Parathyroid adenoma (tissue), 2 donors: ENCODE data around the gene PROS1.

ENCODE experiments used
- H2AFZ ChIP-seq: fragments of 300-600 bp; sonication (generic); one replicate; pipeline ENCODE4 v1.7.0; 2017; ENCODE audit warnings: antibody characterized with exemption, mild to moderate bottlenecking
- H3K27ac ChIP-seq: fragments of 300-600 bp; sonication (generic); one replicate; pipeline ENCODE4 v1.7.0; 2017
- H3K27me3 ChIP-seq: fragments of 300-600 bp; sonication (generic); one replicate; pipeline ENCODE4 v1.7.0; 2017; ENCODE audit warnings: low read length; ENCODE audit not compliant: control insufficient read depth, insufficient read depth
- H3K36me3 ChIP-seq: fragments of 300-600 bp; sonication (generic); one replicate; pipeline ENCODE4 v1.7.0; 2017; ENCODE audit warnings: low read length; ENCODE audit not compliant: control insufficient read depth, insufficient read depth
- H3K4me1 ChIP-seq: fragments of 300-600 bp; sonication (generic); one replicate; pipeline ENCODE4 v1.7.0; 2017; ENCODE audit warnings: control low read depth
- H3K4me2 ChIP-seq: fragments of 300-600 bp; sonication (generic); one replicate; pipeline ENCODE4 v1.7.0; 2017; ENCODE audit warnings: low read length
- H3K4me3 ChIP-seq: fragments of 300-600 bp; sonication (generic); one replicate; pipeline ENCODE4 v1.7.0; 2017; ENCODE audit warnings: low read depth, low read length
- H3K79me2 ChIP-seq: fragments of 300-600 bp; sonication (generic); one replicate; pipeline ENCODE4 v1.7.0; 2017; ENCODE audit warnings: control low read depth
- H3K9ac ChIP-seq: fragments of 300-600 bp; sonication (generic); one replicate; pipeline ENCODE4 v1.7.0; 2017; ENCODE audit warnings: mild to moderate bottlenecking
- H3K9me3 ChIP-seq: fragments of 300-600 bp; sonication (generic); one replicate; pipeline ENCODE4 v1.7.0; 2017; ENCODE audit warnings: low read length; ENCODE audit not compliant: control insufficient read depth
- CTCF ChIP-seq: fragments of 300-600 bp; sonication (generic); IDR thresholded peaks from one replicate; pipeline ENCODE4 v1.7.0; 2017; ENCODE audit warnings: antibody characterized with exemption, mild to moderate bottlenecking
- donor health status: primary hyperparathyroidism.

Gene PROS1

GRCh38 chr3:93934366-93935046 is 39.2 kb downstream of the PROS1 start:
- Histone ChIP-seq H3K4me3 (no peak overlapping the region), H3K4me1 (no peaks in the 10 kb centered on the region), H3K9me3 (no peaks in the 10 kb centered on the region), H3K36me3 (no peaks in the 10 kb centered on the region), H3K79me2 (no peaks in the 10 kb centered on the region), H3K27ac (no peak overlapping the region), H3K4me2 (no peak overlapping the region), H3K9ac (no peak overlapping the region), H2AFZ (no peak overlapping the region), H3K27me3 (no peaks in the 10 kb centered on the region)
- TF ChIP-seq CTCF, result no peak

DNA sequence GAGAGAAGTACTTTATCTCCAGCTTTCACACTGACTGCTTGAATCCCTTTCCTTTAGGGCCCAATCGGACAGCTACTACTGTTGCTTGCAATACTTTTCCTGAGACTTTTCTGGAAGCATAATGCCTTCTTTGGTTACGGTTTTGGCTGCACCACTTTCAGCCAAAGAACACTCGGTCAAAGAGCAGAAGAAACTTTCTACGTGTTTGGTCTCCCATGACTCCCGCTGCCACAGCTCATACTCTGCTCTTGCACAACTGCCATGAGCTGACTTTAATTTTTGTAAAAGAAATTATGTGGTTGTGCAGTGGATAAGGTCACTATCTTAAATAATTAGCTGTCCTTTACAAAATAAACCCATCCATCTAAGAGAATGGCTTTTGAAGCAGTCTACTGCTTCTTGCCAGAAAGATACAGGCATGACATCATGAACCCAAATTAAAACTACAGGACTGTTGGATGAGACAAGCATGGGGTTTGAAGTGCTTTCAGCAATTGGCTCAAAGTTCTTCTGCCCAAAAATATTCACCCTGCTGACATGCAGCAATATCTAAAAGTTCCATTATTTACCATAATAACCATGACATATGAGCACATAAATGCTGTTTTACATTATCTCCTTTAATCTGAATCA is 42.0 kb downstream of the PROS1 start:
- Histone ChIP-seq H3K9me3 (no peaks in the 10 kb centered on the region), H3K27ac (no peak overlapping the region), H3K27me3 (no peaks in the 10 kb centered on the region), H3K4me1 (no peaks in the 10 kb centered on the region), H2AFZ (no peak overlapping the region), H3K4me3 (no peak overlapping the region), H3K9ac (no peak overlapping the region), H3K36me3 (no peaks in the 10 kb centered on the region), H3K79me2 (no peaks in the 10 kb centered on the region), H3K4me2 (no peak overlapping the region)
- TF ChIP-seq CTCF, result no peak

GRCh38 chr3:93930041-93930440 is 43.7 kb downstream of the PROS1 start:
- H3K9me3 ChIP-seq, result no peaks in the 10 kb centered on the region
- H3K27me3 ChIP-seq, result no peaks in the 10 kb centered on the region
- TF ChIP-seq CTCF, result no peak
- no peaks in the 10 kb centered on the region for H3K36me3 ChIP-seq
- H3K4me2 ChIP-seq, result no peak overlapping the region
- no peaks in the 10 kb centered on the region for H3K4me1 ChIP-seq
- no peak overlapping the region for H3K9ac ChIP-seq
- no peak overlapping the region for H2AFZ ChIP-seq
- H3K4me3 ChIP-seq, result no peak overlapping the region
- H3K27ac ChIP-seq, result no peak overlapping the region
- H3K79me2 ChIP-seq, result no peaks in the 10 kb centered on the region

DNA sequence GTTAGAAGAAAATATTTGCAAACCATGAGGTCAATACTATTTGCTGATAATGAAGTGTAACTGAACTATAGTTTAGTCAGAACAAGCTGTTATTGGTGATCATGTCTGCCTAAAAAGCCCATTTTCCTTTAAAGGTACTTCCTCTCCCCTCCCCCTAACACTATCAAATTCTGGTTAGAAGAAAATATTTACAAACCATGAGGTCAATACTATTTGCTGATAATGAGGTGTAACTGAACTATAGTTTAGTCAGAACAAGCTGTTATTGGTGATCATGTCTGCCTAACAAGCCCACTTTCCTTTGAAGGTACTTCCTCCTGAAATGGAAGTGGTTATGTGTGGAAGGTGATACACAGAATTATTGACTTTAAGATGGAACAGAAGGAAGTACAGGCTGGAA is 46.9 kb downstream of the PROS1 start:
- no peaks in the 10 kb centered on the region for H3K4me1 ChIP-seq
- no peaks in the 10 kb centered on the region for H3K27me3 ChIP-seq
- H3K9me3 ChIP-seq, result no peaks in the 10 kb centered on the region
- no peak overlapping the region for H3K9ac ChIP-seq
- no peaks in the 10 kb centered on the region for H3K79me2 ChIP-seq
- no peaks in the 10 kb centered on the region for H3K36me3 ChIP-seq
- no peak overlapping the region for H3K4me2 ChIP-seq
- no peak overlapping the region for H3K27ac ChIP-seq
- no peak overlapping the region for H3K4me3 ChIP-seq
- no peak for TF ChIP-seq CTCF
- no peak overlapping the region for H2AFZ ChIP-seq

- Histone ChIP-seq H3K27ac (no peak overlapping the region), H3K4me2 (no peak overlapping the region), H3K36me3 (no peaks in the 10 kb centered on the region), H3K27me3 (no peaks in the 10 kb centered on the region), H3K9ac (no peak overlapping the region), H3K9me3 (no peaks in the 10 kb centered on the region), H3K4me3 (no peak overlapping the region), H3K79me2 (no peaks in the 10 kb centered on the region), H3K4me1 (no peaks in the 10 kb centered on the region), H2AFZ (no peak overlapping the region)
- TF ChIP-seq CTCF, result no peak
Observed at GRCh38 chr3:93924491-93924890, 49.2 kb downstream of the PROS1 start.
